Endothelial cell of umbilical vein (primary cell): ENCODE measurements around the gene ENPEP. TPM values are rescaled to one million over a fixed set of nuclear protein-coding genes. Genes with fewer than 3 reads are reported as not detected.

Experiments used
- BruUV-seq: library from RNA; stranded (reverse); fragments of 400-500 nt; replicated peaks from 2 replicates; lab custom pipeline; 2021; lab: Mats Ljungman, UMichigan
- CTCF ChIA-PET: fragments of 300-600, 350-600 bp; sonication (Branson Sonifier 250); formaldehyde crosslinking; loops from one replicate; lab custom pipeline; 2021; ENCODE audit warnings: antibody characterized with exemption, inconsistent platforms; lab: Charles Lee
- POLR2A ChIA-PET: fragments of 300-600, 350-600 bp; sonication (Branson Sonifier 250); formaldehyde crosslinking; loops from one replicate; lab custom pipeline; 2021; ENCODE audit warnings: antibody characterized with exemption, inconsistent platforms; lab: Charles Lee
- DNase-seq: peaks from one replicate; pipeline ENCODE4 v3.0.0-alpha.2; 2011; ENCODE audit warnings: low read depth, low spot score
- FAIRE-seq: peaks from 2 replicates; lab custom pipeline; 2011; peaks lifted over from hg19 to GRCh38; lab: Jason Lieb, UNC
- H2AFZ ChIP-seq: 2 replicates; pipeline ENCODE4 v1.6.0; 2012; ENCODE audit warnings: low read depth, low read length, control low read depth, inconsistent platforms
- H3K27ac ChIP-seq: 2 replicates; pipeline ENCODE4 v1.5.1; 2011; ENCODE audit warnings: low read depth, mild to moderate bottlenecking, control low read depth, low read length, moderate library complexity; ENCODE audit not compliant: insufficient read depth
- H3K27me3 ChIP-seq, 2 experiments: 2 replicates each; pipeline versions ENCODE4 v1.6.0 to v1.6.1; 2011; ENCODE audit warnings: low read length in 2 of 2, mixed read lengths in 1 of 2; ENCODE audit not compliant: control insufficient read depth in 2 of 2, insufficient read depth in 2 of 2
- H3K36me3 ChIP-seq, 2 experiments: 2 replicates in 1 of 2; 3 replicates in 1 of 2; pipeline ENCODE4 v1.5.1; 2011; ENCODE audit warnings: low read length in 2 of 2, mild to moderate bottlenecking in 1 of 2, moderate library complexity in 1 of 2; ENCODE audit not compliant: control insufficient read depth in 2 of 2, insufficient read depth in 2 of 2; ENCODE audit errors: extremely low read depth in 1 of 2
- H3K4me1 ChIP-seq: 3 replicates; pipeline ENCODE4 v1.5.1; 2011; ENCODE audit warnings: mild to moderate bottlenecking, low read length; ENCODE audit not compliant: control insufficient read depth, insufficient read depth; ENCODE audit errors: extremely low read depth
- H3K4me2 ChIP-seq: 2 replicates; pipeline ENCODE4 v1.6.1; 2011; ENCODE audit warnings: low read length, control low read depth, mixed read lengths; ENCODE audit not compliant: insufficient read depth
- H3K4me3 ChIP-seq, 3 experiments: fragments of 200-600 bp in 1 of 3; sonication (generic), shearing (Covaris generic) in 1 of 3; replicated peaks in 1 of 3; 2 replicates each; pipeline ENCODE4 v1.5.1; 2011 to 2016; ENCODE audit warnings: control low read depth in 3 of 3, low read length in 3 of 3, mild to moderate bottlenecking in 2 of 3, inconsistent platforms in 1 of 3, low read depth in 1 of 3, moderate library complexity in 1 of 3; ENCODE audit not compliant: insufficient read depth in 1 of 3
- H3K79me2 ChIP-seq: 2 replicates; pipeline ENCODE4 v1.6.0; 2012; ENCODE audit warnings: low read length, inconsistent platforms; ENCODE audit not compliant: control insufficient read depth, insufficient read depth
- H3K9ac ChIP-seq: replicated peaks from 2 replicates; pipeline ENCODE3; 2011; ENCODE audit warnings: low read length, control low read depth; ENCODE audit not compliant: insufficient read depth; ENCODE audit errors: extremely low read depth
- H3K9me1 ChIP-seq: replicated peaks from 3 replicates; pipeline ENCODE4 v1.6.0; 2011; ENCODE audit warnings: mild to moderate bottlenecking, low read length; ENCODE audit not compliant: control insufficient read depth, insufficient read depth; ENCODE audit errors: extremely low read depth
- H3K9me3 ChIP-seq: replicated peaks from 2 replicates; pipeline ENCODE4 v1.5.1; 2012; ENCODE audit warnings: low read length, inconsistent platforms; ENCODE audit not compliant: control insufficient read depth, insufficient read depth
- H4K20me1 ChIP-seq: replicated peaks from 2 replicates; pipeline ENCODE3; 2011; ENCODE audit warnings: mild to moderate bottlenecking, low read length; ENCODE audit not compliant: control insufficient read depth, insufficient read depth; ENCODE audit errors: extremely low read depth
- CTCF ChIP-seq, 2 donors: IDR thresholded peaks; 1 replicate in 1 of 2; 2 replicates in 1 of 2; pipeline ENCODE4 v1.5.1; 2011; ENCODE audit warnings: low read length in 2 of 2, mild to moderate bottlenecking in 2 of 2, moderate library complexity in 2 of 2, control low read depth in 1 of 2, inconsistent platforms in 1 of 2, low read depth in 1 of 2; ENCODE audit not compliant: insufficient read depth in 1 of 2; ENCODE audit errors: extremely low read depth in 1 of 2
- EZH2 ChIP-seq: IDR thresholded peaks from 2 replicates; pipeline ENCODE4 v1.6.1; 2012; ENCODE audit warnings: borderline replicate concordance, low read depth, mild to moderate bottlenecking, moderate library complexity, low read length, inconsistent platforms; ENCODE audit not compliant: severe bottlenecking
- FOS ChIP-seq: IDR thresholded peaks from 2 replicates; pipeline ENCODE4 v1.6.1; 2011; ENCODE audit warnings: mild to moderate bottlenecking, low read length, moderate library complexity, borderline replicate concordance; ENCODE audit not compliant: insufficient read depth
- GATA2 ChIP-seq: IDR thresholded peaks from 2 replicates; pipeline ENCODE4 v1.7.0; 2011; ENCODE audit warnings: low read depth, mild to moderate bottlenecking, moderate library complexity, mixed read lengths, low read length; ENCODE audit not compliant: insufficient read length, insufficient read depth
- JUN ChIP-seq: IDR thresholded peaks from 2 replicates; pipeline ENCODE4 v1.6.1; 2011; ENCODE audit warnings: borderline replicate concordance, low read depth; ENCODE audit not compliant: insufficient read length, insufficient read depth
- MAX ChIP-seq: IDR thresholded peaks from 2 replicates; pipeline ENCODE4 v1.6.1; 2011; ENCODE audit not compliant: insufficient read depth, insufficient read length
- MYC ChIP-seq: IDR thresholded peaks from one replicate; pipeline ENCODE4 v1.6.1; 2011; ENCODE audit warnings: mild to moderate bottlenecking, low read depth, low read length
- POLR2A ChIP-seq: IDR thresholded peaks from 2 replicates; pipeline ENCODE4 v1.6.1; 2012; ENCODE audit warnings: low read depth, mild to moderate bottlenecking, control low read depth, low read length
- POLR2AphosphoS5 ChIP-seq: IDR thresholded peaks from 2 replicates; pipeline ENCODE4 v1.6.1; 2012; ENCODE audit warnings: low read depth, mild to moderate bottlenecking, control low read depth, low read length, moderate library complexity; ENCODE audit not compliant: insufficient read depth
- dilution Hi-C: fragments of 300-500 bp; cut with MboI; formaldehyde crosslinking; loops from one replicate; pipeline ENCODE4 v1.15.0; 2019; ENCODE audit warnings: low sequenced_read_pairs; ENCODE audit not compliant: extremely low pct_ligation_motif_present
- intact Hi-C: fragments of 100-400 bp; cut with micrococcal nuclease; formaldehyde crosslinking; loops from one replicate; pipeline ENCODE4 v1.10.0; 2022
- polyA plus RNA-seq, 4 experiments: library from polyadenylated mRNA; depleted of rRNA in 3 of 4; stranded (reverse) in 3 of 4; unstranded in 1 of 4; fragments of >200 nt; gene quantifications; 2 replicates each; pipeline versions ENCODE4 v1.2.1 to v1.2.3, GENCODE V29; 2011 to 2012; ENCODE audit warnings: missing spikeins in 1 of 4
- total RNA-seq: library from RNA; stranded (reverse); gene quantifications from 2 replicates; pipeline ENCODE4 v1.2.3, GENCODE V29; 2021

The ENPEP gene
- total and polyA plus RNA-seq, 2 donors (not counting 3 experiments of a cell fraction or from before 2014, with no cell fraction given) = not detected

- TF ChIP-seq MAX (no peak), POLR2A (no peak), JUN (no peak), MYC (no peak), FOS (no peak), POLR2AphosphoS5 (no peak), EZH2 (no peak), GATA2 (no peak), CTCF (IDR thresholded peaks at IDR 0.05; ENCODE audit: extremely low read depth in 1 of 2, insufficient read depth in 1 of 2, low read depth in 1 of 2, low read length in 2 of 2) (no peak)
- H3K36me3 ChIP-seq = no peaks in the 10 kb centered on the region
- dilution Hi-C loops = no loop called here
- no peak overlapping the region for H3K4me2 ChIP-seq
- no peak overlapping the region for H3K27ac ChIP-seq
- DNase-seq (no peak), FAIRE-seq (no peak)
- no TSS peak for BruUV-seq
- no peaks in the 10 kb centered on the region for H3K79me2 ChIP-seq
- no peaks in the 10 kb centered on the region for H3K9me1 ChIP-seq
- H4K20me1 ChIP-seq = no peaks in the 10 kb centered on the region
- intact Hi-C loops = no loop called here
- no peaks in the 10 kb centered on the region for H3K27me3 ChIP-seq
- no peaks in the 10 kb centered on the region for H3K4me1 ChIP-seq
- no peak overlapping the region for H2AFZ ChIP-seq
- no peaks in the 10 kb centered on the region for H3K9me3 ChIP-seq
- POLR2A ChIA-PET = interaction anchor here (0.6 kb wide), 1 partner anchor 341 kb away, joined by 3 read pairs; no protein-coding TSS in a partner anchor
- H3K9ac ChIP-seq = no peak overlapping the region
- no peak overlapping the region for H3K4me3 ChIP-seq
- CTCF ChIA-PET = no interaction called here
These were observed 3.2 kb upstream of the ENPEP start for GRCh38 chr4:110472583-110473329.
